Kidney epithelial cell (primary cell): Measurements from ENCODE around the gene CAMTA1. TPM values are rescaled to one million over a fixed set of nuclear protein-coding genes. Genes with fewer than 3 reads are reported as not detected.

Experiments
- DNase-seq: peaks from one replicate; pipeline ENCODE4 v3.0.0-alpha.2; 2010; ENCODE audit warnings: low read depth
- H3K27me3 ChIP-seq: 2 replicates; pipeline ENCODE4 v1.6.0; 2011; ENCODE audit warnings: low read length; ENCODE audit not compliant: control insufficient read depth, insufficient read depth
- H3K36me3 ChIP-seq: 2 replicates; pipeline ENCODE4 v1.5.1; 2011; ENCODE audit warnings: low read length; ENCODE audit not compliant: control insufficient read depth, insufficient read depth
- H3K4me3 ChIP-seq: 2 replicates; pipeline ENCODE4 v1.5.1; 2011; ENCODE audit warnings: low read depth, mild to moderate bottlenecking, control low read depth, low read length
- CTCF ChIP-seq: IDR thresholded peaks from 2 replicates; pipeline ENCODE4 v1.5.1; 2011; ENCODE audit warnings: mild to moderate bottlenecking, moderate library complexity, low read length, control low read depth, inconsistent platforms; ENCODE audit not compliant: insufficient read depth, poor library complexity, severe bottlenecking
- total RNA-seq: library from RNA; depleted of rRNA; stranded (reverse); fragments of >200 nt; gene quantifications from 2 replicates; pipeline ENCODE4 v1.2.3, GENCODE V29; 2015

The CAMTA1 gene
- total RNA-seq, 1 donor from 2014 or later = 76.5 TPM

GRCh38 chr1:7508052-7508933, 723.0 kb downstream of the CAMTA1 start:
- no peaks in the 10 kb centered on the region for H3K27me3 ChIP-seq
- no peaks in the 10 kb centered on the region for H3K36me3 ChIP-seq
- H3K4me3 ChIP-seq = no peak overlapping the region
- DNase-seq = no peak
- no peak for TF ChIP-seq CTCF

GRCh38 chr1:7508934-7509519, 723.8 kb downstream of the CAMTA1 start:
- no peaks in the 10 kb centered on the region for H3K36me3 ChIP-seq
- TF ChIP-seq CTCF = no peak
- no peak for DNase-seq
- H3K27me3 ChIP-seq = no peaks in the 10 kb centered on the region
- H3K4me3 ChIP-seq = no peak overlapping the region

- no peak for TF ChIP-seq CTCF
- Histone ChIP-seq H3K27me3 (no peaks in the 10 kb centered on the region), H3K36me3 (no peaks in the 10 kb centered on the region), H3K4me3 (no peak overlapping the region)
- DNase-seq = no peak
Measured at GRCh38 chr1:7509598-7509997, 724.3 kb downstream of the CAMTA1 start.

GRCh38 chr1:7510389-7510931, 725.2 kb downstream of the CAMTA1 start:
- DNase-seq = no peak
- Histone ChIP-seq H3K4me3 (no peak overlapping the region), H3K36me3 (no peaks in the 10 kb centered on the region), H3K27me3 (no peaks in the 10 kb centered on the region)
- TF ChIP-seq CTCF = no peak

GRCh38 chr1:7511381-7511780, 726.1 kb downstream of the CAMTA1 start:
- DNase-seq = no peak
- H3K27me3 ChIP-seq = no peaks in the 10 kb centered on the region
- no peak overlapping the region for H3K4me3 ChIP-seq
- H3K36me3 ChIP-seq = no peaks in the 10 kb centered on the region
- no peak for TF ChIP-seq CTCF
